HG02885 (cell line): ENCODE results near the gene HOXA13.

Source experiments
- ATAC-seq: cut with Tn5 transposase; IDR thresholded peaks from one replicate; pipeline ENCODE4 v1.9.1; 2021; ENCODE audit warnings: mild to moderate bottlenecking; ENCODE audit not compliant: unreplicated experiment, poor library complexity

Gene HOXA13

DNA sequence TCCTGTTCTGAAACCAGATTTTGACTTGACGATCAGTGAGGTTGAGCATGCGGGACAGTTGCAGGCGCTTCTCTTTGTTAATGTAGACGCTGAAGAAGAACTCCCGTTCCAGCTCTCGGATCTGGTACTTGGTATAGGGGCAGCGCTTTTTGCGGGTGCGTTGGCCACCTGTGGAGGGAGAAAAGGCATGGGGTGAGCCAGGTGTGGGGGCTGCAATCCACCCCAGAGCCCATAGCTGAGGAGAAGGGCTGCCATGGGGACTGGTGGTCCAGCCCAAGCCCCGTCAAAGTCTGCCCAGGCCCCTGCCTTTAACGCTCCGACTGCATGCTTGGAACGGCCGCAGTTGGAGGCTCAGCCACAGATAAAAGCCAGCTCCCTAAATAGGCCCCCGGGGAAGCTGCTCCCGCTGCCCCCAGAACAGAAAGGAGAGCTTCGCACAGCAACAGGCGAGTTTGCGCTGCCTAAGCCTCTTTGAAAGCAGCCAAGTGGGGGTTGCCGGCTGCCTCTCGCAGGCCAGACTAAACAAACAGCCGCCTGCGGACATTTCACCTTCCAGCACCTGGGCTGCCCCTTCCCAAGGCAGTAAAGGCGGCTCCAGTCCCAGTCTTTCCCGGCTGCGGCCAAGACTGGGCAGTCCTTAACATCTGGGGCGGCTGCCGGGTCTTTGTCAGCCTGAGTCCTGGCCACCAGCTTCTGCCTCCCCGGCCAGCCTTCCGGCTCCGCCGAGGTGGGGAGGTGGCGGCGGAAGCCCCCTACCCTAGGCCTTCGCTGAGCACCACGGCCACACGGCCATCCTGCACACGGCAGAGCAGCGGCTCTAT is 16.8 kb downstream of the HOXA13 start:
- no peak for ATAC-seq

DNA sequence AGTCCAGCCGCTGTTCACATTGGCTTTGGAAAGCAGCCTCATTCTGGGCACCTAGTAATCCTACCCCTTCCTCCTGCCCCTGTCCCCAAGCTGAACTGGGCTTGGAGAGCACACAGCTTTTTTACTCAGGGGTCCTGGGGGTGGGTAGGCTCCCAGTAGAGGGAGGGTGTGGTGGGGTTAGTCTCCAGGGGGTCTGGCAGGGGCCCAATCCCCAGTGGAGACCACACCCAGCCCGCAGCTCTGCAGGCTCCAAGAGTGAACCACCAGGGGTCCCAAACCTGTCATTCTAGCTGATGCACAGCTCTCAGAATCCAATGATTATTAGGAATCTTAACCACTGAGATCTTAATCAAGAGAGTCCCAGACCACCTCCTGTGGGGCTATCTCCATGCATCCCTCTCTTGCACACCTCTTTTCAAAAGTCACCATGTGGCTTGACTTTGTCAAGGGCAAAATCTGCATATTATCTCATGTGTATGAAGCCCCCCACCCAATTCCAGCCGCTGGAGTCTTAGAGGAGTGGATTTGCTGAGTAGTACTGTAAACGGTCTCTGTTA is 17.5 kb downstream of the HOXA13 start:
- ATAC-seq, result no peak

- ATAC-seq, result no peak
Observed at GRCh38 chr7:27181795-27182275, 18.1 kb downstream of the HOXA13 start.

DNA sequence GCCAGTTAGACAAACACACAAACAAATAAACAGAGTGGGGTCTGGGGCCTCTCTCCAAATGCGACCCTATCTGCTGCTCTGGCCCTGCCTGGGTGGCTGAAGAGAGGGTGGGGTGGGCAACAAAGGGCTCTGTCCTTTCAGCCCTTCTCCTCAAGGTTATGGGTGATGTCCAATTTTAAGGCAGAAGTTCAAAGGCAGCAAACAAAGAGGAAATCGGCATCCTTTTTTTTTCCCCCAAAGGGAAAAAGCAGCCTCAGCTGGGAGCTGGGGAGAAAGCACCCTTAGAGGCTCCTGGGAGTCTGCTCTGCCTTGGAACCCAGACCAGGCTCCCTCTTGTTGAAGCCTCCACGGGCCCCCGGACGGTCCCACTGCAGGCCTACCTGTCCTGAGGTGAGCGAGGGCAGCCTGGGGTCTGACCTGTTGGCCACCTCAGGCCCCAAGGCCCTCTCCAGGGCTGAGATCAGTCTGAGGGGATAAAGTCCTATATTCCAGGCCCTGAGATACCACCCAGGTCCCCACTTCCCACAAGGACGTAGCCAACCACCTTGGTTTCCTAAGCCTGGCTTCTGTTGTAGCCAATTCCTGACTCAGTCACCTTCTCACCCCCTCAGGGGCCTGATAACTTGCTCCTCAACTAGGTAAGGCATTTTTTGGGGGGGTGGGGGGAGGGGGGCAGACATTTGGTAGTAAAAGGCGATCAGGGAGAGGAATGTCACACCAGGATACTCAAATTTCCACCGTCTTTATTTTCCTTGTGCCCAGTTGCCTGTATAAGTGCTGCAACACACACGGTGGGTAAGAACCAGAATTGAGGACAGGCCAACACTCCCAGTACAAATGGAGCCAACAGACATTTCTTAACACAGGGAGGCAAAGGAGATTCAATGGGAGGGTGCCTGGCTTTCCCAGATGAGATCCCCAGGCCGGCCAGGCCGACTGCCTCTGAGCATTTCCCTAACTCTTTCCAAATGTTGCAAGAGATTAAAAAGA is 19.2 kb downstream of the HOXA13 start:
- ATAC-seq, result no peak

DNA sequence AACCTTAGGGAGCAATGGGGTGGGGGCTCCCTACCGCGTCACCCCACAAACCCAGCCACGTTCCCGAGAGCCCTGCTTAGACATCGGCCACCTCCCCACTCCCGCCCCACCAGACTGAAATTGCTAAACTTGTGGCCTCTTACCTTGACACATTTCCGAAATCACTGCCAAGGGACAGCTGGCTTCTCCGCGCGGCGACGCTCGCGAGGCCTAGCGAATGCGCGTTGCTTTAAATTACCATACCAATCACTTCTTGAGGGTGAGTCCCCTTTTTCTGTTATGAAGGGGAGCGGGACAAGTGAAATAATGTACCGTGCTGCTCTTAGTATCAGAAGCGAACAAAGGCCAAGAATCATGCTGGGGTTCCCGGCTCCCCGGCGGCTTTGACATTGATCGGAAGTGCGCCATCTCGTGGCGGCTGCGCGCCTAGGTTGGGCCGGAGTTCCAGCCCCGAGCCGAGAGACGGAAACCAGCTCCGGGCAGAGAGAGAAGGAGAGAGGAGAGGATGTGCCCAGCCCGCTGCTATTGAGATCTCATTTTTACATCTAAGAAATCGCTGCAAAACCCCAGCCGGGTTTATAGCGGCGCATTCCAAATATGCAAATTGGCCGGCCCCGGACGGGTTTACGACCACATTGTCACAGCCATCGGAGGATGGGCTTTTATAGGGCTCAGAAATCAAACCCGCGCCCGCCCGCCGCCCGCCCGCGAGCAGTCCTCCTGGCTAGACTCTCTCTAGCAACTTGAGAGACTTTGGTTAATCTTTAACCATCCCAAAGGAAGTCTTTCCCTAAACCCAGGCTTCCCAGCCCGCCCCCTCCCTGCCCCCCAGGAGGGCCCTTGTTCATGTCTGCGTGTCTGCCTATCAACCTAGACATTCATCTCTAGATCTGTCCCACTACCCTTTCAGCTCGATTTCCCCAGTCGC is 20.1 kb downstream of the HOXA13 start:
- ATAC-seq, result no peak

DNA sequence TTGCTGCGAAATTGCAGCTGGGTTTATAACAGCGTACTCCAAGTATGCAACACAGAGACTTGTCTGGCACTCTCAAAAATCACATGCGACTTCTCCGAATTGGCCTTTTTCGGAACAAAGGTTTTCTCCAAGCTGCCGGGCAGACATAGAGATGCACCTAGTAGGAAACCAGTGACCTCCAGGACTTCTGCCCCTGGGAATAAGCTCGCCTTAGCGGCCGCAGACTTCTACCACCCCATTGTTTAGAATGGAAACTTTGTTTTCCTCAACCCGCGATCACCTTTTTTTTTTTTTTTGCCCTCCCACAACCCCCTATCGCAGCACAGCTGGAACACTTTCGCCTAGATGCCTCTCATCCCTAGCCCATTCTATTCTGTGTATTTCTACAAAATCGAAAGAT is 20.9 kb downstream of the HOXA13 start:
- no peak for ATAC-seq

GRCh38 chr7:27178366-27178765 is 21.5 kb downstream of the HOXA13 start:
- no peak for ATAC-seq

DNA sequence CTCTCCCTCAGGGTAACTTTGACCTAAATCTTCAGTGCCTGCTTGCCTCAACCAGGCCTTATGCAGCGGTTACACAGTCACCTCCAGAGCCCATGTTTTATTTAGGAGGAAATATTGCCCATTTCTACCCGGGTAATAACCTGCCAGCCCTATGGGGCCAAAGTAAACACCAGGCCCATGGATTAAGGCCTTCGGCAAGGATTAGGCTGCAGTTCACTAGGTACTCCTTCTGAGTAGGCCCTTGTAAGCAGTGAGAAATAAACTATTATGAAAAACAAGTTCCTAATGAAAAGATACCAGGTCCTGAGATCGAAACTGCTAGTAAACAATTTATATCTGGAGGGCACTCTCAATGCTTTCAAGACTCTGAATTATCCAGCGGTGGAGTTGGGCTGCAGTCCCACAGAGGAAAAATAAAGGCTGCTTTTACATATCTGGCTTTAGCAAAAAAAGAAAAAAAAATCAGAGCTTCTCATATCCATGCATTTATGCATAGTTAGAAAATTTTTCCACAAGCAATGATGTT is 22.0 kb downstream of the HOXA13 start:
- ATAC-seq, result no peak

DNA sequence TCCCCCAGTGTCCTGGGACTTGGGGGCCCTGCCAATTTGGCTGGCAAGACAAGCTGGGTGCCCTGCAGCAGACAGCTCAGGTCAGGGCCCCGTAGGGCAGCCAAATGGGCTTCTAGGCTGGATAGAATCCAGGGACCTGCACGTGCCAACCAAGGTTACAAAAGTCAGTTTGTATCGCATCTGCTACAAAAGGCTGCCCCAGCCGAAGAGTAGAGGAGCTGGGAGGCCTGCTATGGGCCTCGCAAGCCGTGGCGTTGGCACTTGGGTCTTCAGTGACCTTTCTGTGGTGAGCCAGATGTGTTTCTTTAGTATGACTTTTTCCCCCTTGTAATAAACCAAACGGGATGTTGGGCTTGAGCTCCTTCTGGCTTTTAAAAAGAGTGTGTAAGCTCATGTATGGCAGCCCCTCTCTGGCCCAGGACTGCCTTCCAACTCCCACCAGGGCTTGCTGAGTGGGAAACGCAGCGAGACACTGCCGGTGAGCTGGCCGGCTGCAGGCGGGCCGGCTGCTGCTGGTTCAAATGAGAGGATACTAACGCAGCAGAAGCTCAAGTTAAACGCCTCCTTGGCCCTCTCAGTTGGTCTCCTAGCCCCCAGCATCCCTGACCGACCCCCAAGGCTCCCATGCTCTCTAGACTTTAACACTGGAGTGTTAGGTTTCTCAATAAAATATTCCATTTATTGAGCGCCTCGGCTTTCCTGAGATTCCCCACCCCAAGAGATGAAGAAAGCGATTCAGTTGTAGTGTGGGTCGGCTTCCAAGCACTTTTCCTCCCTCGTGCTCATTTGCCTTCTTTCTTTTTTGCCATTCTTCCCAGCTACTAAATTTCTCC is 22.7 kb downstream of the HOXA13 start:
- no peak for ATAC-seq

DNA sequence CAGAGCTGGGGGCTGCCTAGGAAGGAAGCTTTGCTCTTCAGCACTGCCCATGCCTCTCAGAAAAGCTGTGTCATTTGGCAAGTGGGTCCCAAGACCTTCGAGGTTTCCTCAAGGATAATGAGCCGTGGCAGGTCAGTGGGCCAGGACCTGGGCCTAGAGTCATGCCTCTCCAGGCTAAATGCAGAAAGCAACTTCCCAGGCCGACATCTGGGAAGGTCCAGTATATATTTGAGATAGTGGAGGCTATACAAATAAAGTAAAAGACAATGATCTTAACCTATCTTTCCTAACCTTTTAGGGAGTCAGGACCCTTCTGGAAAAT is 23.4 kb downstream of the HOXA13 start:
- no peak for ATAC-seq

DNA sequence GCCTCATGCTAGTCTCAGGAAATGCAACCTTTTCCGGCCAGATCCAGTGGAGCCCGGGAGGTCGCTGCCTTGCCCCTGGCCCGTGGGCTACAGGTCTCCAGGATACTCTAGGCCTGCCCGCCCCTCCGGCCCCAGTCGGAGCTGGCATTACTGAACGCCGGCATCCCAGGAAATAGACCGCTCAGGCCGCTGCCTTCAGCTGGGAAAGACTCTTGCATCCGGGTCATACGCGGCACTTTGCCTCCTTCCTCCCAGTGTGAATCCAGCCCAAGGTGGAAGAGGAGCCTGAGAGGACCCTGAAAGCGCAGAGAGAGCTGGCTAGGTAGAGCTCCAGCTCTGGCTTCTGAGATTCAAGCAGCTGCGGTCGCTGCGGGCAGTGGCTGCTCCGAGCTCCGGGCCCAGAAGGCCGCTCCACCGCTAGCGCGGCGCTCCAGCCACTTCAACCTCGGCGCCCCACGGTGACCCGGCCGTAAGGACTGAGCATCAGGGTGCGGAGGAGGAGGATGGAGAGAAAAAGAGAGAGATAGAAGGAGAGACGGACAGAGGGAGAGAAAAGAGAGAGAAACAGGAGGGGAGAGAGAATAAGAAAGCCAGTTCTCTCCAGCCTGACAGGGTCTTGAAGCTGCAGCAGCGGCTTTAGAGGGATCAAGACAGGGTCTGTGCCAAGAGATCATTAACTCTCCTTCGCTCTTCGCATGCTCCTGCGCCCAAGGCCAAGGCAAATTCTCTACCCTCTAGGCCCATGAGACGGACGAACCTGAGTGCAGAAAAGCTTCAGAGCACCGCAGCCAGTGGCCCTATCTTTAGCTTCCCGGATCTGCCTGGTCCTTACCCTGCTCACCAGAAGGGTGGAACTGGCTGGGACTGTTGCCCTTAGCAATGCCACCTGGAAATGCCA is 24.0 kb downstream of the HOXA13 start:
- no peak for ATAC-seq

GRCh38 chr7:27174874-27175625 is 24.8 kb downstream of the HOXA13 start:
- ATAC-seq, result no peak

GRCh38 chr7:27173956-27174873 is 25.7 kb downstream of the HOXA13 start, which contains the start of gene HOXA10:
TSS of gene HOXA10 (minus strand) at chr7:27174320. CDS start at chr7:27174306, 14 bp downstream.
- no peak for ATAC-seq

GRCh38 chr7:27173511-27173955 is 26.4 kb downstream of the HOXA13 start:
- no peak for ATAC-seq

DNA sequence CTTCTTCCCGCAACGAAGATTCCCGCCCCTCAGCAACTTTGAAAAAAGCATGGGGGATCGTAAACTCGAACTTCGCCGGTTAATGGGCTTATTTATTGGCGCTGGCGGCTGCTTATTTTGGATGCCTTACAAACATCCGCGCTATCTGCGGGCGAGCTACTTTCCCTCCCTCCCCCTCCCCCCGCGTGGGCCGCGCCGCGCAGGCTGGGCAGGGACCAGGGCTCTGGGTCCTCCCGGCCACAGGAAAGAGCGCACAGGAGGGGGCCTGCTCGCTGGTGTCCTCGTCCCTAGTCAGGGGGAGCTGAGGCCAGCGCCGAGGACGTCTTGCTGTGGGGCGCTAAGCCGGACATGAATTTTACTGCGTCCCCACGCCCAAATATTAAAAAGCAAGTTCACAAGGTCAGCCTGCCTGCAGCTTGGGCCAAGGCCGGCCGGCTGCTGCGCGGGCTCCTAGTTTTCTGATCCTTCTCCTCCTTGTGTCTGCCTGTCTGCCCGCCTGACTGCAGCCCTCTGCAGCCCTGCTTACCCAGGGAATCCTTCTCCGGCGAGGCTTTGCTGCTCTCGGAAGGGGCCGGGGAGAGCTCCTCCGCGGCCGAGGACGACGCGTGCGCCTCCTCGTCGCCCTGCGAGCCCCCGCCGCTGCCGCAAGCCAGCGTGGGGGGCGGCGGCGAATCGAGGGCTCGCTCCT is 26.9 kb downstream of the HOXA13 start:
- no peak for ATAC-seq
